NCI-H774 (cell line): ENCODE measurements around the gene MPDZ.

Source experiments
- DNase-seq: peaks from one replicate; lab custom pipeline; 2025; lab: John Stamatoyannopoulos, UW

The MPDZ gene

GRCh38 chr9:13078164-13078563 lies 201.3 kb downstream of the MPDZ start:
- DNase-seq, result no peak

DNA sequence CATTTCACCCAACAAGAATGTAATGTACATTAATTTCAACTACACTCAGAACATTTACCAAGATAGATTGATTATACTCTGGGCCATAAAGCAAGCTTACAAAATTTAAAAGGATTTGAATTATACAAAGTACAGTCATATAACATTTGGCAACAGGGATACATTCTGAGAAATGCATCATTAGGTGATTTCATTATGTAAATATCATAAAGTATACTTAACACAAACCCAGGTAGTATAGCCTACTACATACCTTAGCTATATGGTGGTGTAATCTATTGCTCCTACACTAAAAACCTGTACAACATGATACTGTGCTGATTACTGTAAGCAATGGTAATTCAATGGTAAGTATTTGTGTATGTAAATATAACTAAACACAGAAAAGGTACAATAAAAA lies 202.9 kb downstream of the MPDZ start:
- no peak for DNase-seq

GRCh38 chr9:13071921-13072320 lies 207.6 kb downstream of the MPDZ start:
- DNase-seq, result no peak

DNA sequence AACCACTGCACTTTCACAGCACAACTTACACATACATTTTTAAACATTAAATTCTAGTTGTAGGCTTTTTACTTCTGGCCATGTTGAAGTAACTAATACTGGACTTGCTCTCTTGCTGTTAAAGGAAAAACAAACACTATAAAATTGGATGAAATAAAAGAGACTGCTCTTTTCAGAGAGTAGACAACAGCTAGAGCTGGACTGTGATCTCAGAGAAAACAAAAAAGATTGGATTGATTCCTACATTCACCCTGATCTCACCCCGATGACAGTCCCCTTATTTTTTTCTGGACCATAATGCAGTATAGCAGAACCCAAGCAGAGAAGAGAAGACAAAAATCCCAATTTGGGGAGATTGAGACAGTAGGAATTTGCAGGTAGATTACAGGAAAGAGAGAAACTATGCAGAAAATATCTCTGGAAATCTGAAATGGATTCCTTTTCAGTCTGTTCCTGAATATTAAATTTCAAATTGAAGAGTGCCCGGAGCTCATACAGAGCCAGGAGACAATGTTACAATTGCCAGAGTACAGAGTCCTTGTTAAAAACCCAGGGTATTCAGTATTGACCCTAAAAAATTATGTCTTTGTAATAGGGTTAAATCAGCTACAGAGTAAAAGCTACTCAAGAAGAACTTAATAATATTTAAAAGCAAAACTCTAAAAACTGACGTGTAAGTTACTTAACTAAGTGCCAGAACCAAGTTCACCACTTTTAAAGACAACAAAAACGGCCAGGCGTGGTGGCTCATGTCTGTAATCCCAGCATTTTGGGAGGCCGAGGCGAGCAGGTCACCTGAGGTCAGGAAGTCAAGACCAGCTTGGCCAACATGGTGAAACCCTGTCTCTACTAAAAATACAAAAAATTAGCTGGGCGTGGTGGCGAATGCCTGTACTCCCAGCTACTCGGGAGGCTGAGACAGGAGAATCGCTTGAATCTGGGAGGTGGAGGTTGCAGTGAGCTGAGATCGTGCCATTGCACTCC lies 208.6 kb downstream of the MPDZ start:
- peak; percentile 36 for DNase-seq

DNA sequence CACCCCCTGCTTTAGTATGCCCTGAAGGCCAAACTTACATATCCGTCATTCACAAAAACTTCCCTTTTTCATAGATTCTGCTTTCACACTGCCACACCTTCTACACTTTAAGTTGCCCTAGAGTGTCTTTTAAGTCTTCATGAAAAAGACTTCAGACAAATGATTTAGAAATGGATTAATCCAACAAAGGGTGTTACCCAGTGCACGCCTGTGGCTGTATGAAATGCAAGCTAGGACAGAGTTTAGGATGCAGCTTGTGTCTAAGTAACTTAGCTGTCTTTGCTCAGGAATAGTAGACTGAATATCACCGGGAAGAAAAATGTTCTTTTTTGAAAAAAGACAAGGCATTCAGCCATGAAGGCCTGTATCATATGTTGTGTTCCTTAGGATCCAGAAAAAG lies 210.0 kb downstream of the MPDZ start:
- no peak for DNase-seq

DNA sequence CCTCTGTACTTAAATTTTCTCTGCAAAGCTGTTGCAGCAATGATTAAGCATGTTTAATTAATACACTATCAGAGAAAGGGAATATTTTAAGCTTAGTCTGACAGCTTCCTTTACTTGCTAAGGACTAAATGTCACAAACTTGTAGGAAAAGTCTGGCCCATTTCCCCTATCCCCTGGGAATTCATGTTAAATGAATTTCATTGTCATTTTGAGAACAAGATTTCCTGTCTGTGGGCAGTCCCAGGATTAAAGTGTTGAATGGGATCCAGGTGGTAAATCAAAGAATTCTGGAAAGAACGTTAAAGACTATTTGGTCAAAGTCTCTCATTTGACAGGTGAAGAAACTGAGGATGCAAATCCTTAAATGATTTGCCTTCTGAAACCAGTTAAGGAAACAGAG lies 214.8 kb downstream of the MPDZ start:
- DNase-seq, result no peak

DNA sequence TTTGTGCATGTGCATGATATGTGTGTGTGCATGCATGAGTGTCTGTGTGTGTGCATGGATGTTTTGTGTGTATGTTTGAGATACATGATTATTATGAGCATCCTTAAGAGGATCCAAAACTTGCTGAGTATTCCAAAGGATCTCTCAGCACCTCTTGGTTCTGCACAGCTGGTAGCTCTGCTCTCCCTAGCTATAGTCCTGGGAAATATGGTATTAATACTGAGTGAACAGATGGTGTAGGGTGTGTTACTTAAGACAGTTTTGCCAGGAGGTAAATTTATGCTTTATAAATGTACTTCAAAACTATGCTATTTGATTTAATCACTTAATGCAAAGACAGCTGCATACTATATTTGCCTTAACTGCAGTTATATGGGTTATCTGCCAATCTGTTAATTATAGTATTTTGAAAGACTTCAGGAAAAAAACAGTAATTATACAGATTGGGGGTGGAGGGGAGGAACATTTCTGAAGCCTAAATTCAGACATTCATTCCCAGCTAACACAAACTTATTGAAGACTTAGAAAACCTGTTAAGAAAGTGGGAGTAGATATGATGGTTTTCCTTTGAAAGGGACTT lies 215.5 kb downstream of the MPDZ start:
- no peak for DNase-seq

GRCh38 chr9:13061390-13061789 lies 218.1 kb downstream of the MPDZ start:
- no peak for DNase-seq
